ENCODE results near the gene TFDP2. TPM values are rescaled to one million over a fixed set of nuclear protein-coding genes. Genes with fewer than 3 reads are reported as not detected.

The TFDP2 gene
- total RNA-seq, 1 experiment from 2014 or later, result 48.2 TPM

DNA sequence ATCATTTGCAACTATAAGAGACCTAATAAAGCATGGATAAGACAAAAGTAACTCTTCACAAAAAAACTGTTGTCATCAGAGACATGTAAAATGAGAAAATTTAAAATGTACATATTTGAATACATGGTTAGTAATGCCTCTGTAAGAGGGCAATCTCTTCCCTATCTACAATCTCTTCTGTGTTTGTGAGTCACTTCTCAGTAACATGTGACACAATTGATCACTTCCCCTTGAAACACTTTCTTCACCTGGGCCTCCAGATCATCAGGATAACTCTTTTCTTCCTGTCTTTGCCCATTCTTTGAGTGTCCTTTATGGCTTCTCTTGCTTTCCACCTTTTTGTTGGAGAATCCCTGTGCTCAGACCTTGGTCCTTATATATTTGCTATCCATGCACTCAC lies 50.4 kb downstream of the TFDP2 start:
- Mint-ChIP-seq H3K9me3 (no peaks in the 10 kb centered on the region), H3K4me3 (no peak overlapping the region), H3K27ac (no peak overlapping the region), H3K36me3 (no peaks in the 10 kb centered on the region), H3K4me1 (no peaks in the 10 kb centered on the region), H3K27me3 (ENCODE audit: low read depth) (no peaks in the 10 kb centered on the region)
- CTCF ChIA-PET, result no interaction called here
- POLR2A ChIA-PET, result no interaction called here
- TF ChIP-seq CDX4 (CRISPR knock-in tag; IDR thresholded peaks at IDR 0.05; ENCODE audit: borderline replicate concordance) (no peak), CTCF (IDR thresholded peaks at IDR 0.05) (no peak), STAT6 (CRISPR knock-in tag; conservative IDR thresholded peaks at IDR 0.05; ENCODE audit: low read depth) (no peak), CREM (CRISPR knock-in tag; IDR thresholded peaks at IDR 0.05) (no peak), TEAD1 (CRISPR knock-in tag; IDR thresholded peaks at IDR 0.05) (no peak), PREB (CRISPR knock-in tag; IDR thresholded peaks at IDR 0.05; ENCODE audit: borderline replicate concordance) (no peak), ZNF512 (CRISPR knock-in tag; IDR thresholded peaks at IDR 0.05; ENCODE audit: borderline replicate concordance) (no peak)
- TF ChIP-seq, protein P1, sequence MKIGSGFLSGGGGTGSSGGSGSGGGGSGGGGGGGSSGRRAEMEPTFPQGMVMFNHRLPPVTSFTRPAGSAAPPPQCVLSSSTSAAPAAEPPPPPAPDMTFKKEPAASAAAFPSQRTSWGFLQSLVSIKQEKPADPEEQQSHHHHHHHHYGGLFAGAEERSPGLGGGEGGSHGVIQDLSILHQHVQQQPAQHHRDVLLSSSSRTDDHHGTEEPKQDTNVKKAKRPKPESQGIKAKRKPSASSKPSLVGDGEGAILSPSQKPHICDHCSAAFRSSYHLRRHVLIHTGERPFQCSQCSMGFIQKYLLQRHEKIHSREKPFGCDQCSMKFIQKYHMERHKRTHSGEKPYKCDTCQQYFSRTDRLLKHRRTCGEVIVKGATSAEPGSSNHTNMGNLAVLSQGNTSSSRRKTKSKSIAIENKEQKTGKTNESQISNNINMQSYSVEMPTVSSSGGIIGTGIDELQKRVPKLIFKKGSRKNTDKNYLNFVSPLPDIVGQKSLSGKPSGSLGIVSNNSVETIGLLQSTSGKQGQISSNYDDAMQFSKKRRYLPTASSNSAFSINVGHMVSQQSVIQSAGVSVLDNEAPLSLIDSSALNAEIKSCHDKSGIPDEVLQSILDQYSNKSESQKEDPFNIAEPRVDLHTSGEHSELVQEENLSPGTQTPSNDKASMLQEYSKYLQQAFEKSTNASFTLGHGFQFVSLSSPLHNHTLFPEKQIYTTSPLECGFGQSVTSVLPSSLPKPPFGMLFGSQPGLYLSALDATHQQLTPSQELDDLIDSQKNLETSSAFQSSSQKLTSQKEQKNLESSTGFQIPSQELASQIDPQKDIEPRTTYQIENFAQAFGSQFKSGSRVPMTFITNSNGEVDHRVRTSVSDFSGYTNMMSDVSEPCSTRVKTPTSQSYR (CRISPR knock-in tag; IDR thresholded peaks at IDR 0.05), result no peak
- TF ChIP-seq, protein P2, sequence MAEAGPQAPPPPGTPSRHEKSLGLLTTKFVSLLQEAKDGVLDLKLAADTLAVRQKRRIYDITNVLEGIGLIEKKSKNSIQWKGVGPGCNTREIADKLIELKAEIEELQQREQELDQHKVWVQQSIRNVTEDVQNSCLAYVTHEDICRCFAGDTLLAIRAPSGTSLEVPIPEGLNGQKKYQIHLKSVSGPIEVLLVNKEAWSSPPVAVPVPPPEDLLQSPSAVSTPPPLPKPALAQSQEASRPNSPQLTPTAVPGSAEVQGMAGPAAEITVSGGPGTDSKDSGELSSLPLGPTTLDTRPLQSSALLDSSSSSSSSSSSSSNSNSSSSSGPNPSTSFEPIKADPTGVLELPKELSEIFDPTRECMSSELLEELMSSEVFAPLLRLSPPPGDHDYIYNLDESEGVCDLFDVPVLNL (CRISPR knock-in tag; IDR thresholded peaks at IDR 0.05; ENCODE audit: borderline replicate concordance, low read depth), result no peak
- DNase-seq (ENCODE audit: low spot score), result no peak
- no peak for ATAC-seq

DNA sequence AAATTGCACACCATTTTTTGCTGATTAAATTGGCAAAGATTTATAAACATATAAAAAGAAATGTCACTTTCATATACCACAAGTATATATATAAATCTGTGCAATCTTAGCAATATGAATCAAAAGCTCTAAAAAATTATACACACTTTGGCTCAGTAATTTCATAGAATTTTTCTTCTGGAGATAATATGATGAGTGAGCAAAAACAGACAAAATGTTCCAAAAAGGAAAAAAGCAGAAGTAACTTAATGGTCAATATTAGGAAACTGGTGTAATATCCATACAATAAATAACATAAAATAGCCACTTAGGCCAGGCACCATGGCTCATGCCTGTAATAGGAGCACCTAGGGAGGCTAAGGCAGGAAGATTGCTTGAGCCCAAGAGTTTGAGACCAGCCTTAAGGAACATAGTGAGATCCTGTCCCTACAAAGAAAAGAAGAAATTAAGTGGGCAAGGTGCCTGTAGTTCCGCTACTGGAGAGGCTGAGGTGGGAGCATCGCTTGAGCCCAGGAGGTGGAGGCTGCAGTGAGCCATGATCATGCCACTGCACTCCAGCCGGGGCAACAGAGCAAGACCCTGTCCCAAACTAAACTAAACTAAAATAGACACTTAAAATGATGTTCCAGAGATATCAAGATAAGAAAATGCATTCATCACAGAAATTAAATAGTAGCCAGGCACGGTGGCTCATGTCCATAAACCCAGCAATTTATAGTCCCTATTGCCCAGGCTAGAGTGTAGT lies 52.1 kb downstream of the TFDP2 start:
- POLR2A ChIA-PET, result no interaction called here
- Mint-ChIP-seq H3K27ac (no peak overlapping the region), H3K36me3 (no peaks in the 10 kb centered on the region), H3K9me3 (no peaks in the 10 kb centered on the region), H3K27me3 (ENCODE audit: low read depth) (no peaks in the 10 kb centered on the region), H3K4me3 (no peak overlapping the region), H3K4me1 (no peaks in the 10 kb centered on the region)
- ATAC-seq (no peak), DNase-seq (ENCODE audit: low spot score) (no peak)
- CTCF ChIA-PET, result no interaction called here
- 0 out of 2 replicates have a peak, but pooled peaks have one; percentile 71 for TF ChIP-seq ZNF121 (CRISPR knock-in tag; IDR thresholded peaks at IDR 0.05)
- TF ChIP-seq NR3C1 (CRISPR knock-in tag; conservative IDR thresholded peaks at IDR 0.05; ENCODE audit: low read depth), result no peak
- no peak for TF ChIP-seq SP1 (CRISPR knock-in tag; conservative IDR thresholded peaks at IDR 0.05)
- no peak for TF ChIP-seq RORB (CRISPR knock-in tag; IDR thresholded peaks at IDR 0.05)

Measured in WTC11 (cell line).